Immature natural killer cell (primary cell): ENCODE results near the gene DOK6. TPM values are rescaled to one million over a fixed set of nuclear protein-coding genes. Genes with fewer than 3 reads are reported as not detected.
A peak's percentile ranks its signal among the peaks of the same experiment; 100 is the strongest.
"Not testable (repeated sequence)": the region's sequence is repeated elsewhere in the genome, so short reads cannot be mapped to it uniquely, and the experiment has no call there.

ENCODE experiments used
- DNase-seq, 3 donors: peaks; one replicate each; pipeline ENCODE4 v3.0.0; 2022; ENCODE audit warnings: mixed read lengths in 1 of 3
- H3K27ac Mint-ChIP-seq, 6 donors: one replicate each; pipeline ENCODE4 v1.8.0; 2020; ENCODE audit warnings: mixed read lengths in 6 of 6, mild to moderate bottlenecking in 5 of 6, inconsistent platforms in 4 of 6, moderate library complexity in 3 of 6
- H3K27me3 Mint-ChIP-seq, 3 donors: one replicate each; pipeline ENCODE4 v1.8.0; 2020 to 2021; ENCODE audit warnings: low read depth in 3 of 3, mild to moderate bottlenecking in 3 of 3, mixed read lengths in 3 of 3, moderate library complexity in 3 of 3, inconsistent platforms in 1 of 3
- H3K36me3 Mint-ChIP-seq, 3 donors: one replicate each; pipeline ENCODE4 v1.8.0; 2020; ENCODE audit warnings: mixed read lengths in 3 of 3, inconsistent platforms in 2 of 3, mild to moderate bottlenecking in 2 of 3
- H3K4me1 Mint-ChIP-seq, 2 donors: one replicate each; pipeline ENCODE4 v1.8.0; 2020; ENCODE audit warnings: inconsistent platforms in 2 of 2, mild to moderate bottlenecking in 2 of 2, mixed read lengths in 2 of 2, moderate library complexity in 1 of 2
- H3K4me3 Mint-ChIP-seq, 5 donors: one replicate each; pipeline ENCODE4 v1.8.0; 2020; ENCODE audit warnings: mild to moderate bottlenecking in 5 of 5, mixed read lengths in 5 of 5, inconsistent platforms in 3 of 5, moderate library complexity in 3 of 5
- H3K9me3 Mint-ChIP-seq, 6 donors: one replicate each; pipeline ENCODE4 v1.8.0; 2020; ENCODE audit warnings: mild to moderate bottlenecking in 6 of 6, mixed read lengths in 6 of 6, inconsistent platforms in 4 of 6, moderate library complexity in 3 of 6
- polyA plus RNA-seq, 3 donors: library from polyadenylated mRNA; unstranded; fragments of 300-500 nt; fragmentation: Illumina TruSeq; gene quantifications; one replicate each; pipeline ENCODE4 v1.2.3, GENCODE V29; 2021

DOK6 gene
- polyA plus RNA-seq, 3 donors from 2014 or later: 0.17 to 0.54 (median 0.30) TPM

- Mint-ChIP-seq H3K27ac (peak overlapping the region; percentile 74 to 96 (median 94)), H3K36me3 (peaks cover 16 to 24% (median 22%) of the 10 kb centered on the region in 3 donors), H3K4me1 (peaks cover 84 to 98% of the 10 kb centered on the region in 2 donors), H3K9me3 (peaks cover 0 to 2% (median 0%) of the 10 kb centered on the region in 6 donors), H3K4me3 (peak overlapping the region; percentile 26 to 47 (median 36)), H3K27me3 (peaks cover 3 to 12% (median 3%) of the 10 kb centered on the region in 3 donors)
- DNase-seq: no peak
Measured at GRCh38 chr18:69878213-69878933, 477.7 kb downstream of the DOK6 start.

GRCh38 chr18:69879051-69879450, 478.4 kb downstream of the DOK6 start:
- peaks cover 85 to 98% of the 10 kb centered on the region in 2 donors for H3K4me1 Mint-ChIP-seq
- H3K27ac Mint-ChIP-seq: peak overlapping the region; percentile 74 to 96 (median 94)
- H3K9me3 Mint-ChIP-seq, DNase-seq: not testable (repeated sequence)
- peaks cover 3 to 12% (median 3%) of the 10 kb centered on the region in 3 donors for H3K27me3 Mint-ChIP-seq
- peaks cover 16 to 22% (median 21%) of the 10 kb centered on the region in 3 donors for H3K36me3 Mint-ChIP-seq
- peak overlapping the region in 4 of 5 donors; percentile 14 to 47 (median 24) for H3K4me3 Mint-ChIP-seq

GRCh38 chr18:69880083-69880482, 479.4 kb downstream of the DOK6 start:
- DNase-seq: no peak
- Mint-ChIP-seq H3K36me3 (peaks cover 13 to 25% (median 21%) of the 10 kb centered on the region in 3 donors), H3K9me3 (peaks cover 0 to 2% (median 0%) of the 10 kb centered on the region in 6 donors), H3K4me3 (no peak overlapping the region), H3K27me3 (peaks cover 3 to 12% (median 3%) of the 10 kb centered on the region in 3 donors), H3K27ac (peak overlapping the region in 4 of 6 donors; percentile 0 to 90 (median 38)), H3K4me1 (peaks cover 87 to 98% of the 10 kb centered on the region in 2 donors)

- peaks cover 19 to 34% (median 25%) of the 10 kb centered on the region in 3 donors for H3K36me3 Mint-ChIP-seq
- peaks cover 0 to 7% (median 4%) of the 10 kb centered on the region in 3 donors for H3K27me3 Mint-ChIP-seq
- H3K27ac Mint-ChIP-seq: peak overlapping the region; percentile 4 to 68 (median 52)
- DNase-seq: no peak
- H3K4me1 Mint-ChIP-seq: peaks cover 84 to 97% of the 10 kb centered on the region in 2 donors
- H3K4me3 Mint-ChIP-seq: no peak overlapping the region
- peaks cover 0 to 2% (median 0%) of the 10 kb centered on the region in 6 donors for H3K9me3 Mint-ChIP-seq
Measured at GRCh38 chr18:69882965-69883668, 482.4 kb downstream of the DOK6 start.

- Mint-ChIP-seq H3K4me3 (peak overlapping the region in 1 of 5 donors; percentile 15), H3K27me3 (peaks cover 0 to 4% (median 2%) of the 10 kb centered on the region in 3 donors), H3K27ac (peak overlapping the region in 5 of 6 donors; percentile 50 to 90 (median 72)), H3K4me1 (peaks cover 83 to 97% of the 10 kb centered on the region in 2 donors), H3K36me3 (peaks cover 19 to 29% (median 19%) of the 10 kb centered on the region in 3 donors), H3K9me3 (peaks cover 0 to 1% (median 0%) of the 10 kb centered on the region in 6 donors)
- DNase-seq: no peak
Measured at GRCh38 chr18:69883781-69884180, 483.1 kb downstream of the DOK6 start.

- Mint-ChIP-seq H3K4me1 (peaks cover 87 to 97% of the 10 kb centered on the region in 2 donors), H3K27ac (peak overlapping the region in 5 of 6 donors; percentile 49 to 97 (median 84)), H3K36me3 (peaks cover 10 to 19% (median 13%) of the 10 kb centered on the region in 3 donors), H3K27me3 (peaks cover 0 to 4% (median 2%) of the 10 kb centered on the region in 3 donors), H3K4me3 (peak overlapping the region in 2 of 5 donors; percentile 23 to 94), H3K9me3 (no peaks in the 10 kb centered on the region)
- DNase-seq: no peak
Measured at GRCh38 chr18:69885355-69885754, 484.7 kb downstream of the DOK6 start.

- Mint-ChIP-seq H3K4me1 (peaks cover 88 to 97% of the 10 kb centered on the region in 2 donors), H3K9me3 (no peaks in the 10 kb centered on the region), H3K27ac (peak overlapping the region in 5 of 6 donors; percentile 49 to 97 (median 89)), H3K36me3 (peaks cover 9 to 20% (median 12%) of the 10 kb centered on the region in 3 donors), H3K4me3 (peak overlapping the region in 4 of 5 donors; percentile 3 to 94 (median 16)), H3K27me3 (peaks cover 0 to 4% (median 0%) of the 10 kb centered on the region in 3 donors)
- DNase-seq: peak in 1 of 3 donors; percentile 55
Measured at GRCh38 chr18:69885841-69886531, 485.3 kb downstream of the DOK6 start.

GRCh38 chr18:69887256-69887655, 486.6 kb downstream of the DOK6 start:
- Mint-ChIP-seq H3K9me3 (no peaks in the 10 kb centered on the region), H3K4me3 (peak overlapping the region in 4 of 5 donors; percentile 2 to 74 (median 66)), H3K36me3 (peaks cover 13 to 30% (median 20%) of the 10 kb centered on the region in 3 donors), H3K27me3 (peaks cover 0 to 4% (median 0%) of the 10 kb centered on the region in 3 donors), H3K4me1 (peaks cover 88 to 97% of the 10 kb centered on the region in 2 donors), H3K27ac (peak overlapping the region; percentile 61 to 86 (median 74))
- no peak for DNase-seq

GRCh38 chr18:69889009-69889408, 488.3 kb downstream of the DOK6 start:
- Mint-ChIP-seq H3K4me1 (peaks cover 89 to 97% of the 10 kb centered on the region in 2 donors), H3K36me3 (peaks cover 24 to 45% (median 35%) of the 10 kb centered on the region in 3 donors), H3K9me3 (no peaks in the 10 kb centered on the region), H3K27ac (peak overlapping the region; percentile 52 to 88 (median 75)), H3K27me3 (peaks cover 0 to 7% (median 0%) of the 10 kb centered on the region in 3 donors), H3K4me3 (peak overlapping the region in 4 of 5 donors; percentile 54 to 85 (median 59))
- no peak for DNase-seq

- H3K27me3 Mint-ChIP-seq: peaks cover 0 to 8% (median 1%) of the 10 kb centered on the region in 3 donors
- H3K27ac Mint-ChIP-seq: peak overlapping the region; percentile 52 to 88 (median 80)
- peak overlapping the region; percentile 49 to 85 (median 55) for H3K4me3 Mint-ChIP-seq
- H3K9me3 Mint-ChIP-seq: no peaks in the 10 kb centered on the region
- no peak for DNase-seq
- peaks cover 86 to 97% of the 10 kb centered on the region in 2 donors for H3K4me1 Mint-ChIP-seq
- peaks cover 21 to 41% (median 37%) of the 10 kb centered on the region in 3 donors for H3K36me3 Mint-ChIP-seq
Measured at GRCh38 chr18:69890558-69890957, 489.9 kb downstream of the DOK6 start.

- DNase-seq: no peak
- H3K9me3 Mint-ChIP-seq: no peaks in the 10 kb centered on the region
- H3K4me3 Mint-ChIP-seq: peak overlapping the region; percentile 82 to 92 (median 88)
- H3K4me1 Mint-ChIP-seq: peaks cover 93 to 100% of the 10 kb centered on the region in 2 donors
- H3K36me3 Mint-ChIP-seq: peaks cover 21 to 40% (median 34%) of the 10 kb centered on the region in 3 donors
- H3K27me3 Mint-ChIP-seq: peaks cover 17 to 35% (median 29%) of the 10 kb centered on the region in 3 donors
- peak overlapping the region; percentile 95 to 99 (median 96) for H3K27ac Mint-ChIP-seq
Measured at GRCh38 chr18:69894467-69894866, 493.8 kb downstream of the DOK6 start.

- H3K4me1 Mint-ChIP-seq: peaks cover 91 to 98% of the 10 kb centered on the region in 2 donors
- peak overlapping the region; percentile 95 to 99 (median 96) for H3K27ac Mint-ChIP-seq
- peaks cover 17 to 35% (median 29%) of the 10 kb centered on the region in 3 donors for H3K27me3 Mint-ChIP-seq
- H3K9me3 Mint-ChIP-seq: no peaks in the 10 kb centered on the region
- DNase-seq: peak; percentile 57 to 81 (median 64)
- peak overlapping the region; percentile 82 to 92 (median 88) for H3K4me3 Mint-ChIP-seq
- H3K36me3 Mint-ChIP-seq: peaks cover 25 to 46% (median 41%) of the 10 kb centered on the region in 3 donors
Measured at GRCh38 chr18:69895066-69896047, 494.7 kb downstream of the DOK6 start.
